ENCODE data around the gene XCR1.

- no peak for TF ChIP-seq POLR2A (IDR thresholded peaks at IDR 0.05)
- TF ChIP-seq, protein P1, sequence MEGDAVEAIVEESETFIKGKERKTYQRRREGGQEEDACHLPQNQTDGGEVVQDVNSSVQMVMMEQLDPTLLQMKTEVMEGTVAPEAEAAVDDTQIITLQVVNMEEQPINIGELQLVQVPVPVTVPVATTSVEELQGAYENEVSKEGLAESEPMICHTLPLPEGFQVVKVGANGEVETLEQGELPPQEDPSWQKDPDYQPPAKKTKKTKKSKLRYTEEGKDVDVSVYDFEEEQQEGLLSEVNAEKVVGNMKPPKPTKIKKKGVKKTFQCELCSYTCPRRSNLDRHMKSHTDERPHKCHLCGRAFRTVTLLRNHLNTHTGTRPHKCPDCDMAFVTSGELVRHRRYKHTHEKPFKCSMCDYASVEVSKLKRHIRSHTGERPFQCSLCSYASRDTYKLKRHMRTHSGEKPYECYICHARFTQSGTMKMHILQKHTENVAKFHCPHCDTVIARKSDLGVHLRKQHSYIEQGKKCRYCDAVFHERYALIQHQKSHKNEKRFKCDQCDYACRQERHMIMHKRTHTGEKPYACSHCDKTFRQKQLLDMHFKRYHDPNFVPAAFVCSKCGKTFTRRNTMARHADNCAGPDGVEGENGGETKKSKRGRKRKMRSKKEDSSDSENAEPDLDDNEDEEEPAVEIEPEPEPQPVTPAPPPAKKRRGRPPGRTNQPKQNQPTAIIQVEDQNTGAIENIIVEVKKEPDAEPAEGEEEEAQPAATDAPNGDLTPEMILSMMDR (IDR thresholded peaks at IDR 0.05) = no peak
Observed at GRCh38 chr3:45985532-45986302, 41.6 kb downstream of the XCR1 start.

All from heart left ventricle (tissue), 13 donors.